ENCODE data around the gene CDH4.

CDH4 gene

GRCh38 chr20:61523145-61523544 is 271.1 kb downstream of the CDH4 start:
- H3K23ac ChIP-seq (ENCODE audit: low read length), result no peak overlapping the region
- no peak overlapping the region for H4K8ac ChIP-seq (ENCODE audit: low read depth, low read length)
- no peak overlapping the region for H3K4me3 ChIP-seq (ENCODE audit: low read depth, low read length)
- DNase-seq, result no peak
- H3K36me3 ChIP-seq (ENCODE audit: control insufficient read depth in 1 of 2, insufficient read depth in 2 of 2, low read length in 2 of 2), result no peaks in the 10 kb centered on the region
- no CpG with 5 or more reads among the region's 19 CpGs for WGBS (ENCODE audit: extremely low coverage, insufficient coverage, insufficient read length)
- H3K18ac ChIP-seq (ENCODE audit: low read length), result no peak overlapping the region
- H3K27ac ChIP-seq (ENCODE audit: low read depth, low read length), result no peak overlapping the region
- H3K9me3 ChIP-seq (ENCODE audit: insufficient read depth, low read depth, low read length), result no peaks in the 10 kb centered on the region
- H3K4ac ChIP-seq (ENCODE audit: low read depth, low read length), result no peak overlapping the region
- no peak overlapping the region for H2AK5ac ChIP-seq (ENCODE audit: low read length)
- no peak overlapping the region for H2BK12ac ChIP-seq (ENCODE audit: low read length)
- no peaks in the 10 kb centered on the region for H3K79me1 ChIP-seq (ENCODE audit: low read length)
- H2BK120ac ChIP-seq (ENCODE audit: insufficient read depth, low read length, poor library complexity), result no peak overlapping the region
- H2AFZ ChIP-seq (ENCODE audit: insufficient read depth, low read length, poor library complexity), result no peak overlapping the region
- no peak overlapping the region for H4K91ac ChIP-seq (ENCODE audit: low read depth, low read length)
- no peak overlapping the region for H3K14ac ChIP-seq (ENCODE audit: low read length)
- H3K79me2 ChIP-seq (ENCODE audit: control insufficient read depth, insufficient read depth, low read length, poor library complexity), result no peaks in the 10 kb centered on the region
- H2BK5ac ChIP-seq (ENCODE audit: low read depth, low read length, poor library complexity), result no peak overlapping the region
- no peaks in the 10 kb centered on the region for H3K27me3 ChIP-seq (ENCODE audit: insufficient read depth, low read length)
- H4K12ac ChIP-seq (ENCODE audit: low read depth, low read length), result no peak overlapping the region
- no peak overlapping the region for H3K4me2 ChIP-seq (ENCODE audit: low read length)
- H3K4me1 ChIP-seq (ENCODE audit: control insufficient read depth in 1 of 2, insufficient read depth in 2 of 2, low read length in 2 of 2), result no peaks in the 10 kb centered on the region
- H3K9ac ChIP-seq (ENCODE audit: low read length), result no peak overlapping the region

GRCh38 chr20:61524951-61525666 is 273.0 kb downstream of the CDH4 start:
- no peak overlapping the region for H3K4me3 ChIP-seq (ENCODE audit: low read depth, low read length)
- H2AFZ ChIP-seq (ENCODE audit: insufficient read depth, low read length, poor library complexity), result no peak overlapping the region
- H2BK5ac ChIP-seq (ENCODE audit: low read depth, low read length, poor library complexity), result no peak overlapping the region
- no peak overlapping the region for H3K4me2 ChIP-seq (ENCODE audit: low read length)
- no peak overlapping the region for H3K4ac ChIP-seq (ENCODE audit: low read depth, low read length)
- H2AK5ac ChIP-seq (ENCODE audit: low read length), result no peak overlapping the region
- no CpG with 5 or more reads among the region's 13 CpGs for WGBS (ENCODE audit: extremely low coverage, insufficient coverage, insufficient read length)
- H3K79me2 ChIP-seq (ENCODE audit: control insufficient read depth, insufficient read depth, low read length, poor library complexity), result no peaks in the 10 kb centered on the region
- H2BK12ac ChIP-seq (ENCODE audit: low read length), result no peak overlapping the region
- no peak overlapping the region for H3K27ac ChIP-seq (ENCODE audit: low read depth, low read length)
- no peak for DNase-seq
- no peak overlapping the region for H4K91ac ChIP-seq (ENCODE audit: low read depth, low read length)
- no peaks in the 10 kb centered on the region for H3K9me3 ChIP-seq (ENCODE audit: insufficient read depth, low read depth, low read length)
- no peaks in the 10 kb centered on the region for H3K36me3 ChIP-seq (ENCODE audit: control insufficient read depth in 1 of 2, insufficient read depth in 2 of 2, low read length in 2 of 2)
- H3K4me1 ChIP-seq (ENCODE audit: control insufficient read depth in 1 of 2, insufficient read depth in 2 of 2, low read length in 2 of 2), result no peaks in the 10 kb centered on the region
- no peaks in the 10 kb centered on the region for H3K79me1 ChIP-seq (ENCODE audit: low read length)
- no peak overlapping the region for H3K18ac ChIP-seq (ENCODE audit: low read length)
- H3K14ac ChIP-seq (ENCODE audit: low read length), result no peak overlapping the region
- no peak overlapping the region for H4K8ac ChIP-seq (ENCODE audit: low read depth, low read length)
- no peaks in the 10 kb centered on the region for H3K27me3 ChIP-seq (ENCODE audit: insufficient read depth, low read length)
- no peak overlapping the region for H2BK120ac ChIP-seq (ENCODE audit: insufficient read depth, low read length, poor library complexity)
- H4K12ac ChIP-seq (ENCODE audit: low read depth, low read length), result no peak overlapping the region
- H3K9ac ChIP-seq (ENCODE audit: low read length), result no peak overlapping the region
- no peak overlapping the region for H3K23ac ChIP-seq (ENCODE audit: low read length)

- Histone ChIP-seq H3K23ac (ENCODE audit: low read length) (no peak overlapping the region), H2AK5ac (ENCODE audit: low read length) (no peak overlapping the region), H3K14ac (ENCODE audit: low read length) (no peak overlapping the region), H3K36me3 (ENCODE audit: control insufficient read depth in 1 of 2, insufficient read depth in 2 of 2, low read length in 2 of 2) (no peaks in the 10 kb centered on the region), H3K79me2 (ENCODE audit: control insufficient read depth, insufficient read depth, low read length, poor library complexity) (no peaks in the 10 kb centered on the region), H3K9me3 (ENCODE audit: insufficient read depth, low read depth, low read length) (no peaks in the 10 kb centered on the region), H2BK5ac (ENCODE audit: low read depth, low read length, poor library complexity) (no peak overlapping the region), H3K18ac (ENCODE audit: low read length) (no peak overlapping the region), H4K12ac (ENCODE audit: low read depth, low read length) (no peak overlapping the region), H3K4me1 (ENCODE audit: control insufficient read depth in 1 of 2, insufficient read depth in 2 of 2, low read length in 2 of 2) (no peaks in the 10 kb centered on the region), H4K91ac (ENCODE audit: low read depth, low read length) (no peak overlapping the region), H3K79me1 (ENCODE audit: low read length) (no peaks in the 10 kb centered on the region), H3K4ac (ENCODE audit: low read depth, low read length) (no peak overlapping the region), H2AFZ (ENCODE audit: insufficient read depth, low read length, poor library complexity) (no peak overlapping the region), H4K8ac (ENCODE audit: low read depth, low read length) (no peak overlapping the region), H3K4me3 (ENCODE audit: low read depth, low read length) (no peak overlapping the region), H2BK12ac (ENCODE audit: low read length) (no peak overlapping the region), H3K4me2 (ENCODE audit: low read length) (no peak overlapping the region), H3K27me3 (ENCODE audit: insufficient read depth, low read length) (no peaks in the 10 kb centered on the region), H3K27ac (ENCODE audit: low read depth, low read length) (no peak overlapping the region), H2BK120ac (ENCODE audit: insufficient read depth, low read length, poor library complexity) (no peak overlapping the region), H3K9ac (ENCODE audit: low read length) (no peak overlapping the region)
- WGBS (ENCODE audit: extremely low coverage, insufficient coverage, insufficient read length), result no CpG with 5 or more reads among the region's 21 CpGs
- DNase-seq, result no peak
Measured at GRCh38 chr20:61525781-61526431, 273.8 kb downstream of the CDH4 start.

GRCh38 chr20:61526907-61527306 is 274.8 kb downstream of the CDH4 start:
- H3K23ac ChIP-seq (ENCODE audit: low read length), result no peak overlapping the region
- H3K4me2 ChIP-seq (ENCODE audit: low read length), result no peak overlapping the region
- no peak overlapping the region for H3K4me3 ChIP-seq (ENCODE audit: low read depth, low read length)
- H4K91ac ChIP-seq (ENCODE audit: low read depth, low read length), result no peak overlapping the region
- H3K9me3 ChIP-seq (ENCODE audit: insufficient read depth, low read depth, low read length), result no peaks in the 10 kb centered on the region
- H3K14ac ChIP-seq (ENCODE audit: low read length), result no peak overlapping the region
- no peaks in the 10 kb centered on the region for H3K36me3 ChIP-seq (ENCODE audit: control insufficient read depth in 1 of 2, insufficient read depth in 2 of 2, low read length in 2 of 2)
- no peaks in the 10 kb centered on the region for H3K4me1 ChIP-seq (ENCODE audit: control insufficient read depth in 1 of 2, insufficient read depth in 2 of 2, low read length in 2 of 2)
- no peak overlapping the region for H2AK5ac ChIP-seq (ENCODE audit: low read length)
- H3K27me3 ChIP-seq (ENCODE audit: insufficient read depth, low read length), result no peaks in the 10 kb centered on the region
- no peak overlapping the region for H2BK5ac ChIP-seq (ENCODE audit: low read depth, low read length, poor library complexity)
- H3K18ac ChIP-seq (ENCODE audit: low read length), result no peak overlapping the region
- H2AFZ ChIP-seq (ENCODE audit: insufficient read depth, low read length, poor library complexity), result no peak overlapping the region
- no peak overlapping the region for H3K9ac ChIP-seq (ENCODE audit: low read length)
- no peaks in the 10 kb centered on the region for H3K79me2 ChIP-seq (ENCODE audit: control insufficient read depth, insufficient read depth, low read length, poor library complexity)
- no peak for DNase-seq
- H2BK120ac ChIP-seq (ENCODE audit: insufficient read depth, low read length, poor library complexity), result no peak overlapping the region
- H4K8ac ChIP-seq (ENCODE audit: low read depth, low read length), result no peak overlapping the region
- no peaks in the 10 kb centered on the region for H3K79me1 ChIP-seq (ENCODE audit: low read length)
- H3K27ac ChIP-seq (ENCODE audit: low read depth, low read length), result no peak overlapping the region
- no peak overlapping the region for H4K12ac ChIP-seq (ENCODE audit: low read depth, low read length)
- no CpG with 5 or more reads among the region's 13 CpGs for WGBS (ENCODE audit: extremely low coverage, insufficient coverage, insufficient read length)
- no peak overlapping the region for H3K4ac ChIP-seq (ENCODE audit: low read depth, low read length)
- H2BK12ac ChIP-seq (ENCODE audit: low read length), result no peak overlapping the region
